ENCODE data around the gene AKT1S1.

AKT1S1 gene

GRCh38 chr19:49892716-49893115 lies 15.6 kb upstream of the AKT1S1 start:
- H3K4me3 ChIP-seq (ENCODE audit: control insufficient read depth, low read depth, low read length): no peak overlapping the region
- no peak for DNase-seq (ENCODE audit: low read depth)
- TF ChIP-seq CTCF (conservative IDR thresholded peaks at IDR 0.05; ENCODE audit: control insufficient read depth, insufficient read depth, low read depth, low read length): no peak

GRCh38 chr19:49891393-49891792 lies 14.2 kb upstream of the AKT1S1 start:
- DNase-seq (ENCODE audit: low read depth): no peak
- no peak overlapping the region for H3K4me3 ChIP-seq (ENCODE audit: control insufficient read depth, low read depth, low read length)
- TF ChIP-seq CTCF (conservative IDR thresholded peaks at IDR 0.05; ENCODE audit: control insufficient read depth, insufficient read depth, low read depth, low read length): no peak

- TF ChIP-seq CTCF (conservative IDR thresholded peaks at IDR 0.05; ENCODE audit: control insufficient read depth, insufficient read depth, low read depth, low read length): no peak
- no peak overlapping the region for H3K4me3 ChIP-seq (ENCODE audit: control insufficient read depth, low read depth, low read length)
- DNase-seq (ENCODE audit: low read depth): no peak
Measured at GRCh38 chr19:49890349-49891311, 13.5 kb upstream of the AKT1S1 start.

GRCh38 chr19:49889687-49890348 lies 12.7 kb upstream of the AKT1S1 start:
- DNase-seq (ENCODE audit: low read depth): peak; percentile 74
- no peak overlapping the region for H3K4me3 ChIP-seq (ENCODE audit: control insufficient read depth, low read depth, low read length)
- TF ChIP-seq CTCF (conservative IDR thresholded peaks at IDR 0.05; ENCODE audit: control insufficient read depth, insufficient read depth, low read depth, low read length): peak; percentile 53

- TF ChIP-seq CTCF (conservative IDR thresholded peaks at IDR 0.05; ENCODE audit: control insufficient read depth, insufficient read depth, low read depth, low read length): no peak
- no peak overlapping the region for H3K4me3 ChIP-seq (ENCODE audit: control insufficient read depth, low read depth, low read length)
- DNase-seq (ENCODE audit: low read depth): no peak
Measured at GRCh38 chr19:49889038-49889686, 12.0 kb upstream of the AKT1S1 start.

GRCh38 chr19:49888510-49888824 lies 11.3 kb upstream of the AKT1S1 start:
- DNase-seq (ENCODE audit: low read depth): no peak
- TF ChIP-seq CTCF (conservative IDR thresholded peaks at IDR 0.05; ENCODE audit: control insufficient read depth, insufficient read depth, low read depth, low read length): no peak
- H3K4me3 ChIP-seq (ENCODE audit: control insufficient read depth, low read depth, low read length): no peak overlapping the region

All from fibroblast of mammary gland (primary cell).